ENCODE data around the gene GUCA1C. TPM values are rescaled to one million over a fixed set of nuclear protein-coding genes. Genes with fewer than 3 reads are reported as not detected.
A peak's percentile ranks its signal among the peaks of the same experiment; 100 is the strongest.

GUCA1C gene
- total RNA-seq, 1 experiment from 2014 or later: not detected

- DNase-seq (ENCODE audit: low read depth): no peak
Observed at GRCh38 chr3:108909799-108910198, 43.9 kb downstream of the GUCA1C start.

- DNase-seq (ENCODE audit: low read depth): no peak
Observed at GRCh38 chr3:108907194-108907593, 46.5 kb downstream of the GUCA1C start.

GRCh38 chr3:108899530-108899929 lies 54.1 kb downstream of the GUCA1C start:
- no peak for DNase-seq (ENCODE audit: low read depth)

GRCh38 chr3:108897883-108898282 lies 55.8 kb downstream of the GUCA1C start:
- no peak for DNase-seq (ENCODE audit: low read depth)

- no peak for DNase-seq (ENCODE audit: low read depth)
Observed at GRCh38 chr3:108894981-108895380, 58.7 kb downstream of the GUCA1C start.

DNA sequence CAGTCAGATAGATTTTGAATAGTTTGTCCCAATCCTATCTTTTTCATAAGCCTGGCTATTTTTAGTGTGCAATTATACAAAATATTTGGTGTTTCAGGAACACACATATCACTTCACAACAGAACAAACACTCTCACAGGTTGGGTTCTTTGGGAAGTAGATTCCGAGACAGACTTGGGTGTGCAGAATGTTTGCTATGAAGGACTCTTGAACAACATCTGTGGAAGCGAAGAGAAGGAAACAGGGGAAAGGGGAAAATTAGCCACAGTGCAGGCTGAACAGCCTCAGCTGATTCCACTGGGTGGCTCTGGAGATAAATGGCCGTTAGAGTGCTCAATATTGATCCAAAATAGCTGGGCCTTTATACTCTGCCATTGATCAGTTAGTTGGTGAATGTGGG lies 61.8 kb downstream of the GUCA1C start:
- no peak for DNase-seq (ENCODE audit: low read depth)

- DNase-seq (ENCODE audit: low read depth): no peak
Observed at GRCh38 chr3:108887777-108888176, 65.9 kb downstream of the GUCA1C start.

GRCh38 chr3:108887121-108887520 lies 66.6 kb downstream of the GUCA1C start:
- DNase-seq (ENCODE audit: low read depth): no peak

DNA sequence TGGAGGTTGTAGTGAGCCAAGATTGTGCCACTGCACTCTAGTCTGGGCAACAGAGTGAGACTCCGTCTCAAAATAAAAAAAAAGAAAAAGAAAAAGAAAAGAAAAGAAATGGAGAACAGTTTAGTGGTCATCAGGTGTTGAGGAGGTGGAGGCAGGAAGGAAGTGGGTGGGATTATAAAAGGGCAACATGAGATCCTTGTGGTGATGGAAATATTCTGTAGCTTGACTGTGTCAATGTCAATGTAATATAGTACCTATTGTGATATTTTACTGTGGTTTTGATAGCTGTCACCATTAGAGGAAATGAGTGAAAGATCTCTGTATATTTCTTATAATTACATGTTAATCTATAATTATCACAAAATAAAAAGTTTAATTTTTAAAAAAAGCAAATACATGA lies 70.3 kb downstream of the GUCA1C start:
- DNase-seq (ENCODE audit: low read depth): no peak

GRCh38 chr3:108882762-108883161 lies 70.9 kb downstream of the GUCA1C start:
- no peak for DNase-seq (ENCODE audit: low read depth)

DNA sequence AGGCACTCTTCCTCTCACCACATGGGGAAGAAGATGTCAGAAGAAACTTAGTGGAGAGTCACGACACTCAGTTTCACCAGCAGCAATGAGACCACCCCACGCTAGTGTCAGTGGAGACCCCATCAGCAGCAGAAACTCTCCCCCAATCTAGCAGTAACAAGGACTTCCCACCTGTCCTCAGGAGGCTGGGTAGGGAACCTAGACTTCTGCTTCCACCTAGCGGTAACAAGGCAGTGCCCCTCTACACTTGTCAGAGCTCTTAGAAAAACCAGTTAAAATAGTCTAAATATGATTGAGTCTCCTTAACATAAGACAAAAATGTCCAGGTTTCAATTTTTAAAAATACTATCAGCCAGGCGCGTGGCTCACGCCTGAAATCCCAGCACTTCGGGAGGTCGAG lies 73.8 kb downstream of the GUCA1C start:
- peak; percentile 36 for DNase-seq (ENCODE audit: low read depth)

DNA sequence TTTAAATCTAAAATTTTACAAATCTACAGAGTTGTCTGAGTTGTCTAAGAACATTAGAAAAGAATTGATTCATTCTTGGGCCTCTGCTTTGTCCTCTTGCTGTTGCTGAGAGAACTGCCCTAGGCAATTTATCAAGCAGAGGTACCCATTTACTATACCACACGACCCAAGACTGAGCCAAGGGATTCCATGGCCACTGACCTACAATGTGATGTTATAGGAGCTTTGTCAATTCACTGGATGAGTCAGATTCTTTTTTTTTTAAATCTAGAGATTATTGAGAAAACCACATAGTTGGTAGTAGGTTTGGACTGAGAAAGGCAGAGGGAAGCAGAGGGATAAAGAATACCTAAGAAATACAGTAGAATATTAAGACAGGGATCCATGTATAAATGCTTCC lies 75.8 kb downstream of the GUCA1C start:
- DNase-seq (ENCODE audit: low read depth): peak; percentile 65

GRCh38 chr3:108863799-108864135 lies 89.9 kb downstream of the GUCA1C start:
- DNase-seq (ENCODE audit: low read depth): peak; percentile 60

- DNase-seq (ENCODE audit: low read depth): peak; percentile 90
Observed at GRCh38 chr3:108862865-108863798, 90.5 kb downstream of the GUCA1C start.

DNA sequence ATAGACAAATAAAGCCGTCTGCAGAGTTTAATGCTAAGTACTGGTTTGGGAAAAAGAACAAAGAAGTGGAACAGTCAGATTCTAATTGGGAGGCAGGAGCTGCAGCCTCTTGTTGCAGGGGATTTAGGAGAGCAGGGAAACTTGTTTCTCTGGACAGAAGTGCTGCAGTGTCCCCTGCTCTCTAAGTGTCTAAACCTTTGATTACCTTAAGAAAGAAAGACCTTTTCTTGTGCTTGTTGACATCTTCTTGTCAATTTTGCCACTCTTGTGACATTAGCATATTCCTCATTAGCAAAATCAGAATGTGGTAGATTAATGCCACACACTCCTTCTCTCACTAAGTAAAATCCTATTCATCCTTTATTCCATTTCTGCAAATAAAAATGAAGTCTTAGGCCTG lies 92.3 kb downstream of the GUCA1C start:
- no peak for DNase-seq (ENCODE audit: low read depth)

Other genes starting within 250 kb of the GUCA1C start
- not detected in 2 replicates for gene RETNLB, start 196.5 kb downstream of the GUCA1C start, total RNA-seq (2014; rRNA removed; shearing (Covaris generic))
- not detected in 2 replicates for gene TRAT1, start 131.1 kb downstream of the GUCA1C start, total RNA-seq (2014; rRNA removed; shearing (Covaris generic))
- gene MORC1, start 164.3 kb upstream of the GUCA1C start, total RNA-seq (2014; rRNA removed; shearing (Covaris generic)): 0.11 TPM in 1 of 2 replicates, not detected in the other
- gene C3orf85, start 182.8 kb upstream of the GUCA1C start, total RNA-seq (2014; rRNA removed; shearing (Covaris generic)): not detected in 2 replicates